Hippocampal formation (tissue), 2 donors: ENCODE measurements around the gene PRPF39.

Source experiments
- DNase-seq, 2 donors: peaks; one replicate each; lab custom pipeline; 2025; lab: John Stamatoyannopoulos, UW

The PRPF39 gene

DNA sequence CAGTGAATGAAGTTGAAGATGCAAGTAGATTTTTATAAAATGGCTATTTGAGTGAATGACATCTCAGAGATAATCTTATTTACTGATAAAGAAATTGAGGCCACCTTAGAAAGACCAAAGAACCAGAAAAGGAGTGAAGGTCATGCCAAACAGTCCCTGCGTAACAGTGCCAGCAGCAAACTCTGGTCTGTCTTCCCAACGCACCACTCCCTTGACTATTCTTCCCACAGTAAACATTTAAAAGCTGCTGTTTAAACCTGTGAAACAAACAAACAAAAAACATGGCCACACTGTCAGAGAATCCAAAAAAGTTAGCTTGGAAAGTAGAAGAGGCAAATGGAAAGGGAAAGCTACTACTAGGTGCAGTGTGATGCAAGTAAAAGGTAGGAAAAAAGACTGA lies 1.5 kb upstream of the PRPF39 start:
- DNase-seq = no peak

DNA sequence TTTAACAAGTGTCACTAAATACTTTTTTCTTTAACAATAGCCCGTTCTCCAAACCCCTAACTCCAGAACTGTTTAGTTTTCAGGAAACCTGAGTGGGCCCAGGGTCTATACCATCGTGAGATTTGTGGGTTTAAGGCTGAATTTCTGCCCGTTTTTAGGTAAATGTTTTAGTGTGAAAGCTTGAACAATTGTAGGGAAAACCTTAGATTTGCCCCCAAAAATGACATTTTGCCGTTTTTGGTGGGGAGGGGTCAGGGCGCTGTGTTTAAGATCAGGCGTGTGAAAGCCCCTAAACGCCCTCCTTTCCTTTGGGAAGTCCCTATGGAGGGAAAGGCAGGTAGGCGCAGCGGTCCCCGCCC lies 320 bp upstream of the PRPF39 start:
- DNase-seq = no peak

DNA sequence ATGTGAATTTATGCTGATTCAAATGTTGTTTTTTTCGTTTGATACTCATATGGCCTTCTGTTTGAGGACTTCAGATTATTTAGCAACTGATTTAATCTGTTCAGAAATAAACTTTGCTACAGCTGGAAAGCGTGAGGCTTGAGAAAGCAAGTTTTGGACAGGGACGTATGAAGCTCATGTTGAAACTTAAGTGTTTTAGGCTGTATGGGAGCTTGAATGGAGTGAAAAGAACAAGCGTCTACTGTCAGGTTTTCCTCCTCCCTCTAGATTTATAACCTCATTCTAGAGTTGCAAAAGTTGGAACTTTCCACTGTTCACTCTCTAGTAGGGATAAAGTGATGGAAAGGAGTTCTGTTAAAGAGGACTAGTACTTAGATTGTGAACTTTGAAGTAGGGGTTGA lies 1.0 kb downstream of the PRPF39 start:
- no peak for DNase-seq

DNA sequence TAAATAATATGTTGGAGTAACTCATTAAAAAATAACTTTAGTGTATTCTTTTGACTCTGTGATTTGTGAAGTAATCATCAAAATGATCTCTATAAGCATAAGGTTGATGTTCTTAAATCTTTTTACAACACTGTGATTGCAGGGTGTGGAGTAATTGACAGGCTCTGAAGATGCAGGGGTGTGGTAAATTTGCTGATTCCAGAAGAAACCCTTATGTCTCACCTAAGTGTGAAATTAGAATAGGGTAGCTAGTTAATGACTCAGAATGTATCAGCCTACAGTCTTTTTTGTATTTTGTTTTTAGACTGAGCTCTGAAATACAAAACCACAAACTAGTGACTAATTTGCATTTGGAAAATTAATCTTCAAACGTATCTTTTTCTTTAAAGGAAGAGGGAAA lies 5.9 kb downstream of the PRPF39 start:
- no peak for DNase-seq

DNA sequence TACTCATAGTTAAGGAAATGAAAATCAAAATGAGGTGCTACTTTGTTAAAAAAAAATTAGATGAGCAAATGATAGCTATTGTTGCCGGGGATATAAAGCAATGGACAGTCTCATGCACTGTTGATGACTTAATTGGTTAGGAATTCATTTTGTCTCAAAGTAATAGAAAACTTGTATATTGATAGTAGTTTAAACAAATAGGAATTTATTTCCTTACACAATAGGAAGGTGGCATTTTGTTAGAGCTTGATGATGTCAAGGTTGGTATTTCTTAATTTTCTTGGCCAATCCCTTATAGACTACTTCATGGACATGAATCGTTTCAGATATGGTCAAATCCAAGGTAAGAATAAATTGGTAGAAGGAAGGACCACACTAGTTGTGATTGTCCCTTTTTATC lies 7.8 kb downstream of the PRPF39 start:
- no peak for DNase-seq

DNA sequence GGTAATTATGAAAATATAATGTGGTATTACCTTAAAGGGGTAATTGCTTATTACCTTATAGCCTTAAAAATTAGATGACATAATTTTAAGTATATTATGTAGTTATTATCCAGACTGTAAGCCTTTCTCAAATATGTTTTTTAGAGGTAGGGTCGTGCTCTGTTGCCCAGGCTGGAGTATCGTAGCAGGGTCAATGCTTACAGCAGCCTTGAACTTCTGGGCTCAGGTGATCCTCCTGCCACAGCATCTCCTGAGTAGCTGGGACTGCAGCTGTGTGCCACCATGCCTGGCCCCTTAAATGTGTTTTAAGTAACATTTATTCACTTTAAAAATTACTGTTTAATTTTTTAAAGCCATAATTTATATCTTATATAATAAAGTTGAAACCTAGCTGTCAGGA lies 10.4 kb downstream of the PRPF39 start:
- DNase-seq = no peak

DNA sequence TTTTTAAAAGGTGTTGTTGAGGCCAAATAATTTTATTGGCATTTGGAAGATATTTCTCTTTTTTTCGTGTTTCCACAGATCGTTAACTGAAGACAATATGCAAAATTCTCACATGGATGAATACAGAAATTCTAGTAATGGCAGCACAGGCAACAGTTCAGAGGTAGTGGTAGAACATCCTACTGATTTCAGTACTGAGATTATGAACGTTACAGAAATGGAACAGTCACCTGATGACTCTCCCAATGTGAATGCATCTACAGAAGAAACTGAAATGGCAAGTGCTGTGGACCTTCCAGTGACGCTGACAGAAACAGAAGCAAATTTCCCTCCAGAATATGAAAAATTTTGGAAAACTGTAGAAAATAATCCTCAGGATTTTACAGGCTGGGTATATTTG lies 11.2 kb downstream of the PRPF39 start:
- no peak for DNase-seq

DNA sequence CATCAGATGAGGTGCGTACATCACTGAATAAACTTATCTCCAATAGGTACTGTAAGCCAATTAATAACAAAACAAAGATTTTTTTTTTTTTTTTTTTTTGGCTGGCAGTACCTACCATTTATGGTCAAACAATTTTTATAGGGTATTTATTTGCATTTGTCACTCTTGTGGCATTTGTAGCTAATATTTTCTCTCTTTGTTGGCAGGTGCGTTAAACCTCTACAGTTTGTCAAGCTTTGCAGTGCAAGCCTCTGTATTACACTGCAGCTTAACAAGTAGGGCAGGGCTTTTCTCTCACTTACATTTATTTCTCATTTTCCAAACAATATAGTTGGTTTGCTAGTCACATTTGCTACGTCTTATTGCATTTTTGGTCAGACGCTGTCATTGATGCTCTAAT lies 12.3 kb downstream of the PRPF39 start:
- no peak for DNase-seq

DNA sequence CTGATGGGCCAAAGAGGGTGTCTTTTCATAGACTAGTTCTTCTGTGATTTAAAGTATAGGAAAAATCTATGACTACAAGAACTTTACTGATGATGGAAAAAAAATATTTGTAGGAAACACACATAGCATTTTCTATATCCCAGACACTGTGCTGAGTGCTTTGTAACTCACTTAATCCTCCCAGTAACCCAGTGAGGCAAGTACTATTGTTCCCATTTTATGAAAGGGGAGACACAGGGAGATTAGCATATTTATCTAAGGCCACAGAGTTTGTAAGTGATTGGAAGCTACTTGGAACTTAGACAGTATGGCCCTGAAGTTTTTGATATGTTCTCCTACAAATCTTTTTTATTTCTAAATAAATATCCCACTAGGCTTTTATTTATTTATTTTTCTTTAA lies 19.9 kb downstream of the PRPF39 start:
- DNase-seq = no peak

DNA sequence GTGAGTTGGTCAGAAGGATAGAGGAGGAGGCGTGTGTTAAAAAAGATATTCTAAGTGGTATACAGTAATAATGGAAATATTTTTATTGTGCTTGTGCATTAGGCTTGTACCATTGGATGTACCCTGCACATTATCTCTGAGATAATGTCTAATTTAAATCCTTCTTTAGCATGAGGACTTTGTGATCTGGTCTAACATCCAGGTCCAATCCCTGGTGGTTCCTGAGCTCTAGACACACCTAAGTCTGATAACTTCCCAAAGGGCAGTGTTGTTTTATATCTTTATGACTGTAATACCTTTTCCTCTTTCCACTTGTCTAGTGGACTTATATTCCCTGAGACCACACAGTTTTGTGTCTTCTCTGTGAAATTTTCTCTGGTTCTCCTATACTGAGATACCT lies 20.6 kb downstream of the PRPF39 start:
- no peak for DNase-seq

DNA sequence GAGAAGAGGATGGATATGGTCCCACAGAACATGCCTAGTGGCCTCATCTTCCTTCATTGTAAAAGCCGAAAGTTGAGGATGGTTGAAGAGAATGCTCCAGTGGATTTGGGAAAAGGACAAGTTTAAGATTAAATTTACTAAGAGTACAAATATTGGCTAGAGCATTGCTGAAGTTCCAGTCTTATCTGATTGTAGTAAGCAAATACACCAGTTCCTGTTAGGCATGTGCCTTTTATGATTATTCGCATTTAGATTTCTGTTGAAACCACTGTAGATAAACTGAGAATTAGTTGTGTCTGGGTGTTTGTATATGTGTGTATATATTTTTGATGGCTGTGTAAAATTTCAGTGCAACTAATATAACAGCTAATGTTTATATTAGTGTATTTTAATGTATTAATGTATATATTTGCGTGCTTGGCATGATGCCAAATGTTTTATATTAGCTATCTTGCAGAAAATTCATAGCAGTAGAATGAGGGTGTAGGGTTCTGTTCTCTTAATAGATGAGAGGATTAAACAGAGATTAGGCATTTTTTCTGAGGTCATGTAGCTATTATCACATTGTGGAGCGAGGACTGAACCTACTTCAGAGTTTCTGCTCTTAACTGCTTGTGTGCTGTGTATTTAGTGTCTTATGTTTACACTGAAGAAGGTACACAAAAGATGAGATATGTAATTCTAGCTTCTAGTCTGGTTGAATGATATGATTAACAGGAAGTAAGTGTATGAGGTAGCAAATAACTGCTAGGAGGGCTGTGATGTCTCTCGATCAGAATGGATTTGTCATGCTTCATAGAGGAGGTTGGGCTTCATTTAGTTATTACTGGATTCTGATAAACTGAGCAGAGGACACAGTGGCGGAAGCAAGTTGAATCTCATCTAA lies 29.2 kb downstream of the PRPF39 start:
- no peak for DNase-seq

DNA sequence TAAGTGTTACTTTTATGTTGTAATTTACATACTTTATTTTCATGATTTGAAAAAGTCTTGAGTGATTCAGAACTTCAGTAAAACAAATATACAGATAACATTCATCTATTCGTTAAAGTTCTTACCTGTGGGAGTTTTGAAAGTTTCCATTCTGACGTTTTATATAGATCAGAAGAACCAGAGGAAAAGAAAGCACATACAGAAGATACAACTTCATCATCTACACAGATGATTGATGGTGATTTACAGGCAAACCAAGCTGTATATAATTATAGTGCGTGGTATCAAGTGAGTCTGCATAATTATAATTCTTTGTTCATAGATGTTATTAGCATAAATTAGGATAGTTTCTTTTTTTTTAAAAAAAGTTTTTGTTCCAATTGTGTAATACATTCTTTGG lies 30.4 kb downstream of the PRPF39 start:
- DNase-seq = no peak

DNA sequence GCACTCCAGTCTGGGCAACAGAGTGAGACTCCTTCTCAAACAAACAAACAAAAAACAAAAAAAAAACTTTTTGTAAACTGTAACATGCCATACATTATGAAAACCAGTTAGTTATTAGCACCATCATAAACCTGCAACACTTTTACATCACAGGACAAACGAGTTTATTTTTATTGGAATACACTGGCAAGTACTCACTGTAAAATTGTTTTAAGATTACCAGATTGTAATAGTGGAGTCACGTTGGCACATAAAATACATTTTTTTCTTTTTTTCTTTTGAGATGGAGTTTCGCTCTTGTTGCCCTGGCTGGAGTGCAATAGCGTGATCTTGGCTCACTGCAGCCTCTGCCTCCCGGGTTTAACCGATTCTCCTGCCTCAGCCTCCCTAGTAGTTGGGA lies 34.7 kb downstream of the PRPF39 start:
- DNase-seq = no peak

DNA sequence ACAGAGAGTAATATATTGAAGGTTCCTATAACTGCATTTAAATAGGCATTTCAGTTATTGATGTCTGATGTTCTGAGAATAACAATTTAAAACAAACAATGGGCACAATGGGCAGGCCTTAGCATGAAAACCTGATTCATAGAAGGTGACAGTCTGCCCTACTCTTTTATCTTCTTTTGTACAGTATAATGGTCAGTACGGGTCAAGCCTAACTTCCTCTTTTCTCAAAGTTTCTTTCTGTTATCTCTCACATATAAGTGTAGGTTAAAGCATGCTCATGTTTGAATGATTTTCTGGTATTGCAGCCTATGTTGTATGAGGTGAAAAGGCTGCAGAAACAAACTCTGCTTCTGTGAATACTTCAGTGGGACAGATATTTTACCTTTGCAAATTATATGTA lies 36.2 kb downstream of the PRPF39 start:
- DNase-seq = no peak

DNA sequence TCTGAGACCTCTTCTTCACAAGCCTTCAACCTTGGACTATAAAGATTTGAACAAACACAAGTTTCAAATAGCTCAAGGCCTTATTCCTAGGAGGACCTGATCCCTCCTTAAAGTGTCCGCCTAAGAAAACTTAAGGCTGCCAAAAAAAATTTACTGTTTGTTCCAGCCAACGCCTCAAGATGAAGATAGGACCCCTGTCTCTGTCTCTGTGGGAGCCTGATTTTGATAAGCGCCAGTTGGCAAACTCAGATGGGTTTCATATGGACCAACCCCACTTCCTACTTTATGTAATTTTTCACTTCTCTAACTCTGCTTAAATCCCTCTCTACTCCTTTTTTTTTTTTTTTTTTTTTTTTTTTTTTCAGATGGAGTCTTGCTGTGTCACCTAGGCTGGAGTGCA lies 39.4 kb downstream of the PRPF39 start:
- no peak for DNase-seq

DNA sequence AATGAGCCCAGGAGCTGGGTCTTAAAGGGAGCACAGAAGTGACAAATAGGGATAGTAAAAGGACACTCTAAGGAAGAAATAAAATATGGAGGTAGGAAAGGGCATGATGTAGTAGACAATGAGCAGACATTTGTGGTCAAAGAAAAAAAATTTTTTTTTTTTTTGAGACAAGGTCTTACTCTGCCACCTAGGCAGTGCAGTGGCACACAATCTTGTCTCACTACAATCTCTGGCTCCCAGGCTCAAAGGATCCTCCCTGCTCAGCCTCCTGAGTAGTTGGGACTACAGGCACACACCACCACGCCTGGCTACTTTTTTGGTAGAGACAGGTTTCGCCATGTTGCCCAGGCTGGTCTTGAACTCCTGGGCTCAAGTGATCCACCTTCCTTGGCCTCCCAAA lies 41.8 kb downstream of the PRPF39 start:
- no peak for DNase-seq

DNA sequence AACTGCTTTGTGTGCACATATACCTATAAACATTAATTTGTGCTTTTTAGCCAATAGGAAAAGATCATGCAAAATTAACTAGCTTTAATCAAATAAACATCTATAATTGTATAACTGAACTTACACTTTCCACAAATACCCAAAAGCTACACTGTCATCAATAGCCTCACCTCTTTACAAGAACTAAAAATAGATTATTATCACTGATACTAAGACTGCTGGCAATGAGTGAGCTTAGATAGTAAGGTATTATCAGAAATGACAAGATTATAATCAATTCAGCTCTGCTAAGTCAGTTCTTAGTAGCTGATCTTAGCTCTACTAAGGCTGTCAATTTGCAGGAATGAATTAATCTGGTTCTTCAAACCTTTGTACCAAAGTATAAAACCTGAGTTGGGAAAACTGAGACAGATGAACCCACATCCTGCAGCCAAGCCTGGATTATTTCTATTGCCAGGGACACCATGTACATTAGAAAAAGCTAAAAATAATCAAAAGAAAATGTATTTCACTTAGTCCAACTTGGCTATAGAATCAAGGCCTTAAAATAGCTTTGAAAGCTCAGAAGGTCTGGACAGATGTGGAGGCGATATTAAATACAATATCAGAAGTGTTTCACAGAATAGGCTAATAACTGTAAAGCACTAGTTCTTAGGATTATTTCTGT lies 45.2 kb downstream of the PRPF39 start:
- DNase-seq = no peak

DNA sequence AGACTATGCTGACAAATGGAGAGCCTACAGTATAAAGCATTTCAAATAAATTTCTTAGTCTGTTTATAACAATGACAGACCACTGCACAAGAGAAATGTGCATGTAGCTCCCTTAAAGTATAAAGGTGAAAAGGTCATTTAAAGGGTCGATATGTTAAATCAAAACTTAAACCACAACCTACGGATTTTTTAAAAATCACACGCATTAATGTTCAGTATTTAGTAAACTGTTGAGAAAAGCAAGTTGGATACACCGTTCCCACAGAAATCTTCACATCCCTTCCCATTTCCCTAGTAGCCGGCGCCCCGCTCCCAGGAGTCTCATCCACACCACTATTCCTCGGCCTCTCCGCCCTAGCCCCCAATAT lies 49.8 kb downstream of the PRPF39 start:
- DNase-seq = no peak

DNA sequence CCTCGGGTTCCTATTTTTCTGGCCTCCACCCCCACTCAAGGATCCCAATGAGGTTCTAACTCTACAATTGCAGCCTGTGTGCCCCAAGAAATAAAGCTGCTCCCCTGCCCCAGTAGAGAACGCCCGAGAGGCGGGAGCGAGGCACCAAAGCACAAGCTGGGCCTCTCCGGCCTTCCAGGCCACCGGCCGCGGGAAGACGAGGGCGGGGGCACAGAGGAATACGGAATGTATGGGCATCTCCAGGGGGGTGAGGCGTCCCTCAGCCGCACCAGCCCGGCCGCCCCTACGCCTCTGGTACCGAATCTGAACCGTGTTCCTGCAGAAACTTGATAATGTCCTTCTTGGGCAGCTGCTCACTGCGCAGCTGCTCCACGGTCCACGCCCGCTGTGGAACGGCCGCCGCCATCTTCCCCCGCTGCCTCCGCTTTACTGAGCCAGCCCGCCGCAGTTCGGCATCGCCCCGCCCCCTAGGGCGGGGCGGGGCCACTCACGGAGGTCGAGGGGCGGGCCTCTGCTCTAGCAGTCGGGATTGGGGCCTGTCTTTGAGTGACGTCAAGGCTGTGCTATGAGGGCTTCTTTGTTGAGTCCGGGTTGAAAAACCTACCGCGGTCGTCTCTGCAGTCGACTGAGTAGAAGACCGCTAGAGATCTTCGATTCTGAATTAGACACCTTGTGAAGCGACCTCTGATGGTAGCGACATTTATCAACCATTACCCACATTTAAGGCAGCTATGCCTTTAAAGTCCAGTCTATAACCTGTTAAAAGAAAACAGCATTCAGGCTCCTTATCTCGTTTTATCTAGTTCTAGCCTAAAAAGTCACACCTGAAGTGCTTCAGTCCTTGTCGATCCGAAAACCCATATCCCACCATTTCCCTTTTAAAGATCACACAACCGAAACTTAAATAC lies 50.4 kb downstream of the PRPF39 start, which contains the start of gene FKBP3:
TSS of gene FKBP3 (minus strand) at position 431 of the 908 bp plus-strand sequence. CDS start at position 406, 25 bp downstream.
- DNase-seq = peak; percentile 95 to 99

DNA sequence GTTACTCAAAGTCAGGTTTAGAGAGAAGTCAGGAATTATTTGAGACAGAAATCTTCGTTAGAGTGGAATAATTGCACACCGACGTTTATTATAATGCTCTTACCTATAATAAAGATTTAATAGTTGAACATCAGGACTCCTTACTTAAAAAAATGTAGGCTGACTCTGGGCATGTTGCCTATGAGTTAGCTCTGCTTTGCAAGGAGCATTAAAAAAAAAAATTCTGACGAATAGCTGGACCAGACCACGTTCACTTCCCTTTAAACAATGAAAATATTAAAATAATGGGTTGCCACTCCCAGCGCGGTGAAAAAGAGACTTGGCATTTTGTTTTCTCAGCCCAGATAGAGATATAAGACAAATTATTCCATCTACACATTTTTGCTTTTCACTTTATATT lies 51.2 kb downstream of the PRPF39 start:
- DNase-seq = peak in 1 of 2 donors; percentile 35

DNA sequence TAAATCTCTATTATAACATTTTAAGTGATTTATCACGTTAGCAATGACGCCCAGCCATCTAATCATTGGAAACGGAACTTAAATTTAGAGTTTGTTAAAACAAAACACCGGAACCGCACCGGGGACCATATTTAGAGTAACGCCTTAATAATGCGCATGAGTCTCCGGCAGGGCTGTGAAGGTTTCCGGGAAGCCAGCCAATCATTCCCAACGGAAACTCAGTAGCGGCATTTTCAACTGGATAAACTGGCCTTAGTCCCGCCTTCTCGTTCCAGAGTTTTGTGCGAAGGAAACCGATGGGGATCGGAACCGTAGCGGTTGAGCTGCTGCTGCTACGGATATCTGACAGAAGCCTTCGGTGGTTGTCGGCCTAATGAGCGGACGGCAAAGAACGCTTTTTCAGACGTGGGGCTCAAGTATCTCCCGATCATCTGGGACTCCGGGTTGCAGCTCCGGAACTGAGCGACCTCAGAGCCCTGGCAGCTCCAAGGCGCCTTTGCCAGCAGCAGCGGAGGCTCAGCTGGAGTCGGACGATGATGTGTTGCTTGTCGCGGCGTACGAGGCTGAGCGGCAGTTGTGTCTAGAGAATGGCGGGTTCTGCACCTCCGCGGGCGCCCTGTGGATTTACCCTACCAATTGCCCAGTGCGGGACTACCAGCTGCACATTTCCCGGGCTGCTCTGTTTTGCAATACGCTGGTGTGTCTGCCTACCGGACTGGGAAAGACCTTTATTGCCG lies 51.9 kb downstream of the PRPF39 start, which contains the start of gene FANCM:
TSS of gene FANCM (plus strand) at position 272 of the 737 bp plus-strand sequence. CDS start at position 374, 102 bp downstream.
- DNase-seq = peak; percentile 87 to 95

DNA sequence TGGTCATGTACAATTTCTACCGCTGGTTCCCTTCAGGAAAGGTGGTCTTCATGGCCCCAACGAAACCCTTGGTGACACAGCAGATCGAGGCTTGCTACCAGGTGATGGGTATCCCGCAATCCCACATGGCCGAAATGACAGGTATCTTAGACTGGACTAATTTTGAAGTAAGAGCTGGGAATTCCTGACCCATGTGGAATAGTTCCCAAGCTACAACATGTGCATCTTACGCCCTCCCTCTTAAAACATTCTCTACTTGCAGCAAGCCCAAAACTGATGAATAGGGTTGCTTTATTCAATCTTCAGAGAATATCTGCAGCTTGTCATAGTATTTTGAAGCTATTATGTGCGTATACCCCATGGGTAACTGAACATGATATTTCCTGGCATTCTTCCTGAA lies 52.5 kb downstream of the PRPF39 start:
- no peak for DNase-seq
